ENCODE data around the gene ZKSCAN8.
"Not testable (repeated sequence)": the region's sequence is repeated elsewhere in the genome, so short reads cannot be mapped to it uniquely, and the experiment has no call there.

The ZKSCAN8 gene

GRCh38 chr6:28111964-28112363 lies 29.7 kb upstream of the ZKSCAN8 start:
- H3K4me1 Mint-ChIP-seq, result no peaks in the 10 kb centered on the region
- TF ChIP-seq, protein P1, sequence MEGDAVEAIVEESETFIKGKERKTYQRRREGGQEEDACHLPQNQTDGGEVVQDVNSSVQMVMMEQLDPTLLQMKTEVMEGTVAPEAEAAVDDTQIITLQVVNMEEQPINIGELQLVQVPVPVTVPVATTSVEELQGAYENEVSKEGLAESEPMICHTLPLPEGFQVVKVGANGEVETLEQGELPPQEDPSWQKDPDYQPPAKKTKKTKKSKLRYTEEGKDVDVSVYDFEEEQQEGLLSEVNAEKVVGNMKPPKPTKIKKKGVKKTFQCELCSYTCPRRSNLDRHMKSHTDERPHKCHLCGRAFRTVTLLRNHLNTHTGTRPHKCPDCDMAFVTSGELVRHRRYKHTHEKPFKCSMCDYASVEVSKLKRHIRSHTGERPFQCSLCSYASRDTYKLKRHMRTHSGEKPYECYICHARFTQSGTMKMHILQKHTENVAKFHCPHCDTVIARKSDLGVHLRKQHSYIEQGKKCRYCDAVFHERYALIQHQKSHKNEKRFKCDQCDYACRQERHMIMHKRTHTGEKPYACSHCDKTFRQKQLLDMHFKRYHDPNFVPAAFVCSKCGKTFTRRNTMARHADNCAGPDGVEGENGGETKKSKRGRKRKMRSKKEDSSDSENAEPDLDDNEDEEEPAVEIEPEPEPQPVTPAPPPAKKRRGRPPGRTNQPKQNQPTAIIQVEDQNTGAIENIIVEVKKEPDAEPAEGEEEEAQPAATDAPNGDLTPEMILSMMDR (IDR thresholded peaks at IDR 0.05), result no peak
- no peak overlapping the region for H3K27ac Mint-ChIP-seq
- no peak overlapping the region for H3K4me3 Mint-ChIP-seq
- peaks cover 44% of the 10 kb centered on the region for H3K27me3 Mint-ChIP-seq (ENCODE audit: low read depth, poor library complexity)
- DNase-seq, result no peak
- no peaks in the 10 kb centered on the region for H3K9me3 Mint-ChIP-seq
- H3K36me3 Mint-ChIP-seq (ENCODE audit: low read depth), result peaks cover 30% of the 10 kb centered on the region

DNA sequence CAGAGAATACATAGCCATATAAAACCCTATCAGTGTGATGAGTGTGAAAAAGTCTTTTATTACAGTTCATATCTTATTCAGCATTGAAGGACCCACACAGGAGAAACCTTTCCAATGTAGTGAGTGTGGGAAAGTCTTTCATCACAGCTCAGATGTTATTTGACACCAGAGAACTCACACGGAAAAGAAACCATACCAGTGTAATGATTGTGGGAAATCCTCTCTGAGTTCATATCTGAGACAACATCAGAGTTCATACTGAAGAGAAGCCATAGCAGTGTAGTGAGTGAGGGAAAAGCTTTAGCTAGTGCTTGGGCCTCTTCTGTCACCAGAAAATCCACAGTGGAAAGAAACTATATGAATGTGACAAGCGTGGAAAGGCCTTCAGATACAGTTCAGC lies 25.9 kb upstream of the ZKSCAN8 start:
- TF ChIP-seq, protein P1 (IDR thresholded peaks at IDR 0.05), result no peak
- no peaks in the 10 kb centered on the region for H3K9me3 Mint-ChIP-seq
- H3K4me1 Mint-ChIP-seq, result no peaks in the 10 kb centered on the region
- peaks cover 23% of the 10 kb centered on the region for H3K27me3 Mint-ChIP-seq (ENCODE audit: low read depth, poor library complexity)
- no peak overlapping the region for H3K27ac Mint-ChIP-seq
- no peak overlapping the region for H3K4me3 Mint-ChIP-seq
- peaks cover 56% of the 10 kb centered on the region for H3K36me3 Mint-ChIP-seq (ENCODE audit: low read depth)
- no peak for DNase-seq

DNA sequence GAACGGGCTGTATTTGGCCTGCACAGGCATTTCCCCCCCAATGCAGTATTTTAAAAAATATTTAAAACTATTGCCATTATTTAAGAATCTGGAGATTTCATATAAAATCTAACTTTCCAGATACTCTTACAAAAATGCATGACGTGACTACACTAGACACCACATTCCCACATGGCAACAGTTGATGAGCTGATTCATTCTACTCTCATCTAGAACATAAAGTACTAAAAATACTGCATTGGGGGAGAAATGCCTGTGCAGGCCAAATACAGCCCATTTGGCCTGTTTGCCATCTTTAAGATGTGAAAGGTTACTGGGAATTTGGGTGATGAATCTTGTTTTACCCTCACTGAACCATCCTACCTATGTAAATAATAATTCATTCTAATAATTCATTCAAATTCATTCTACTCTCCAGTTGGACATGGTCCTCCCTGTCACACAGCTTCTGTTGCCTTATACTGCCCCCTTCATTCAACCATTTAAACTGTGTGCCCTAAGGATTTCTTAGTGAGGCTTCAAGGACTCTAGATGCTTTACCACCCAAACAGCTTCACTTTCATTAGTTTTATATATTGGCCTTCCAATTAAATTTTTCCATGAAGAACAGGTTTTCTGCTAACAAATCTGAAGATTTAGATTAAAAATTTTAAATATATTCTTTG lies 24.2 kb upstream of the ZKSCAN8 start:
- DNase-seq, result no peak
- Mint-ChIP-seq H3K27ac (no peak overlapping the region), H3K27me3 (ENCODE audit: low read depth, poor library complexity) (peaks cover 15% of the 10 kb centered on the region), H3K36me3 (ENCODE audit: low read depth) (peaks cover 63% of the 10 kb centered on the region), H3K4me1 (no peaks in the 10 kb centered on the region), H3K9me3 (no peaks in the 10 kb centered on the region), H3K4me3 (no peak overlapping the region)
- TF ChIP-seq, protein P1 (IDR thresholded peaks at IDR 0.05), result no peak

- no peaks in the 10 kb centered on the region for H3K4me1 Mint-ChIP-seq
- H3K36me3 Mint-ChIP-seq (ENCODE audit: low read depth), result peaks cover 70% of the 10 kb centered on the region
- peaks cover 9% of the 10 kb centered on the region for H3K27me3 Mint-ChIP-seq (ENCODE audit: low read depth, poor library complexity)
- H3K4me3 Mint-ChIP-seq, result no peak overlapping the region
- H3K27ac Mint-ChIP-seq, result no peak overlapping the region
- TF ChIP-seq, protein P1 (IDR thresholded peaks at IDR 0.05), result no peak
- H3K9me3 Mint-ChIP-seq, result no peaks in the 10 kb centered on the region
- no peak for DNase-seq
Measured at GRCh38 chr6:28118217-28118616, 23.5 kb upstream of the ZKSCAN8 start.

DNA sequence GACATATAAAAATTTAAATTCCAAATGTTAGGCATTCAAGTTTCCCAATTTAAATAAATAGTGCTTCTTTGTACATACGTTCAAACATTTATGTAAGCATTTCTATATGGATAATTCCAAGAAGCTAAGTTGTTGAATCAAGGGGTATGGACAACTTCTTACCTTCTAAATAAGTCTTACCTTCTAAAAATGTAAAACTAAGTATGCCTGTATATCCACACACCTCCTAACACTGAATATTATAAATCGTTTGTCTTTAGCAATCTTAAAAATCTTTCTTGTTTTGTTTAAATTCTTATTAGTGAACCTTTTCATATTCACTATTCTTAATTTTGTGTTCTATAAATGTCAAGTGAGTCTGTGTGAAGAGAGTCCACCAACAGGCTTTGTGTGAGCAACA lies 19.8 kb upstream of the ZKSCAN8 start:
- Mint-ChIP-seq H3K4me3 (no peak overlapping the region), H3K36me3 (ENCODE audit: low read depth) (peaks cover 50% of the 10 kb centered on the region), H3K27me3 (ENCODE audit: low read depth, poor library complexity) (no peaks in the 10 kb centered on the region), H3K9me3 (no peaks in the 10 kb centered on the region), H3K4me1 (peaks cover 24% of the 10 kb centered on the region), H3K27ac (no peak overlapping the region)
- no peak for DNase-seq
- TF ChIP-seq, protein P1 (IDR thresholded peaks at IDR 0.05), result no peak

DNA sequence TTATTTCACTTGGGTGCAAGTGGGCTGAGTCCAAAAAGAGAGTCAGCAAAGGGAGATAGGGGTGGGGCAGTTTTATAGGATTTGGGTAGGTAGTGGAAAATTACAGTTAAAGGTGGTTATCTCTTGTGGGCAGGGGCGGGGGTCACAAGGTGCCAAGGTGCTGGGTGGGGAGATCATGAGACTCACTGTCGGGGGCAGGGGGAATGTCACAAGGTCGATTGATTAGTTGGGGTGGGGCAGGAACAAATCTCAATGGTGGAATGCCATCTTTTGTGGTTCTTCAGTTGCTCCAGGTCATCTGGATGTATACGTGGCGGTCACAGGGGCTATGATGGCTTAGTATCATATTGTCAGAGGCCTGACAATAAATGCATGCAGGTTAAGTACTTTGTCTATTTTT lies 19.4 kb upstream of the ZKSCAN8 start:
- not testable (repeated sequence) for H3K4me3 Mint-ChIP-seq; H3K27ac Mint-ChIP-seq; H3K27me3 Mint-ChIP-seq (ENCODE audit: low read depth, poor library complexity); H3K9me3 Mint-ChIP-seq; DNase-seq
- Mint-ChIP-seq H3K4me1 (peaks cover 24% of the 10 kb centered on the region), H3K36me3 (ENCODE audit: low read depth) (peaks cover 47% of the 10 kb centered on the region)

Measured in nephron progenitor cell (in vitro differentiated cells).